Bronchial epithelial cell (primary cell): Measurements from ENCODE around the gene EDRF1. TPM values are rescaled to one million over a fixed set of nuclear protein-coding genes. Genes with fewer than 3 reads are reported as not detected.
"Not testable (repeated sequence)": the region's sequence is repeated elsewhere in the genome, so short reads cannot be mapped to it uniquely, and the experiment has no call there.

Source experiments
- DNase-seq: peaks from one replicate; pipeline ENCODE4 v3.0.0-alpha.2; 2010; ENCODE audit warnings: low read depth
- FAIRE-seq: peaks from 2 replicates; lab custom pipeline; 2011; peaks lifted over from hg19 to GRCh38; lab: Jason Lieb, UNC
- H3K27me3 ChIP-seq: 2 replicates; pipeline ENCODE4 v1.5.1; 2011; ENCODE audit warnings: low read length; ENCODE audit not compliant: control insufficient read depth, insufficient read depth
- H3K36me3 ChIP-seq: 2 replicates; pipeline ENCODE4 v1.5.1; 2011; ENCODE audit warnings: low read length; ENCODE audit not compliant: control insufficient read depth, insufficient read depth
- H3K4me3 ChIP-seq: 2 replicates; pipeline ENCODE4 v1.5.1; 2011; ENCODE audit warnings: mild to moderate bottlenecking, low read depth, low read length, control low read depth
- CTCF ChIP-seq: IDR thresholded peaks from 2 replicates; pipeline ENCODE4 v1.5.1; 2011; ENCODE audit warnings: mild to moderate bottlenecking, moderate library complexity, low read length, control low read depth, inconsistent platforms; ENCODE audit not compliant: insufficient read depth, severe bottlenecking
- total RNA-seq: library from RNA; depleted of rRNA; stranded (reverse); fragments of >200 nt; gene quantifications from 2 replicates; pipeline ENCODE4 v1.2.1, GENCODE V29; 2014

Gene EDRF1
- total RNA-seq, 1 donor from 2014 or later: 15.5 TPM

DNA sequence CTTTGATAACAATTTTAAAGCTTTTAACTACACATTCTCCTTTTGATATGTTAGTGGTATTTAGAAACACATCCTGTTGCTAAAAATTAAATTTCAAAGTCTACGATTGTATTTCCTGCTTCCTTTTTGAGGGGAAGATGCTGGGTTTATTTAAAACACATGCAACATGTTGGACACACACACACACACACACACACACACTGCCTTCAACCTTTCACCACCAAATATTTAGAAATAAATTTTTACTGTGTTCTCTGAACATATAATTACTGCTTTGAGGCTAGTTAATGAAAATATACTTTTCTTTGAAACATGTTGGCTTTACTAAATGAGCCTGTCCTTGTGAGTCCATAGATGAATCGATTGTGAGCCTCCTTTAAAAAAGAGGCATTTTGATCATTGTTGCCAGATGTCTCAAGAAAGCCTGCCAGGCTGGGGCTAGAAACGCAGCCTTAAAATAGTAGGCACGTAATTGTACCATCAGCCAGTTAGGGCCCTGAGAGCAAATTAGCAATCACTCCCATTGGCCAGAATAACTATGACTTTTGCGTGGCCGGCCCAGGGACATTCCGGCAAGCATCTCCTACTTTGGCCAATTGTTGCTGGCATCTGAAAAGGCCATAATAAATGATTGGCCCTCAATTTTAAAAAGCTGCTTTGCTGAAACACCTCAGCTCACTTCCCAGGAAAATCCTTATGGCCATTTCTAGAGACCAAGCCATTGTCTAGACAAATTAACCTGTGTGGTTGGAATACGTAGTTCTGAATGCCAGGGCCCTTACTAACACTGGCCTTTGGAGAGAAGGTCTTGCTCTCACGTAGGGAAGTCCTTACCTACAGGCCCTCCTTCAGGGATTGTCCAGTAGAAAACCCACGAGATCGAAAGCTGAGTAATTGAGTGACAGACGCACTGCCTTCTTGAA is 26.6 kb upstream of the EDRF1 start:
- peak; percentile 35 for DNase-seq
- Histone ChIP-seq H3K27me3 (no peaks in the 10 kb centered on the region), H3K36me3 (no peaks in the 10 kb centered on the region), H3K4me3 (no peak overlapping the region)
- FAIRE-seq: no peak
- no peak for TF ChIP-seq CTCF

GRCh38 chr10:125693524-125693847 is 26.0 kb upstream of the EDRF1 start:
- no peak for TF ChIP-seq CTCF
- FAIRE-seq (no peak), DNase-seq (no peak)

GRCh38 chr10:125694883-125695282 is 24.6 kb upstream of the EDRF1 start:
- Histone ChIP-seq H3K27me3 (no peaks in the 10 kb centered on the region), H3K4me3 (no peak overlapping the region), H3K36me3 (no peaks in the 10 kb centered on the region)
- DNase-seq (peak; percentile 82), FAIRE-seq (no peak)
- TF ChIP-seq CTCF: no peak

More at GRCh38 chr10:125693524-125693847, 26.0 kb upstream of the EDRF1 start:
- Histone ChIP-seq H3K4me3 (no peak overlapping the region), H3K27me3 (no peaks in the 10 kb centered on the region), H3K36me3 (no peaks in the 10 kb centered on the region)

- not testable (repeated sequence) for FAIRE-seq, H3K4me3 ChIP-seq, H3K36me3 ChIP-seq, DNase-seq, H3K27me3 ChIP-seq
Measured at GRCh38 chr10:125696884-125697283, 22.6 kb upstream of the EDRF1 start.

- no peaks in the 10 kb centered on the region for H3K27me3 ChIP-seq
- peak; percentile 90 for FAIRE-seq
- no peak for DNase-seq
- H3K36me3 ChIP-seq: no peaks in the 10 kb centered on the region
- H3K4me3 ChIP-seq: no peak overlapping the region
- TF ChIP-seq CTCF: no peak
Measured at GRCh38 chr10:125698481-125698998, 21.0 kb upstream of the EDRF1 start.

GRCh38 chr10:125699562-125700143 is 19.9 kb upstream of the EDRF1 start:
- FAIRE-seq (no peak), DNase-seq (no peak)
- Histone ChIP-seq H3K36me3 (no peaks in the 10 kb centered on the region), H3K27me3 (no peaks in the 10 kb centered on the region), H3K4me3 (no peak overlapping the region)
- TF ChIP-seq CTCF: no peak
